ENCODE measurements around the gene MYH14. TPM values are rescaled to one million over a fixed set of nuclear protein-coding genes. Genes with fewer than 3 reads are reported as not detected.
A peak's percentile ranks its signal among the peaks of the same experiment; 100 is the strongest.

MYH14 gene
- total and polyA plus RNA-seq, 10 of the 15 experiments (the other 5 are each of a cell fraction or from before 2014, with no cell fraction given), result 0.06 to 0.69 (median 0.15) TPM; not detected in 4

DNA sequence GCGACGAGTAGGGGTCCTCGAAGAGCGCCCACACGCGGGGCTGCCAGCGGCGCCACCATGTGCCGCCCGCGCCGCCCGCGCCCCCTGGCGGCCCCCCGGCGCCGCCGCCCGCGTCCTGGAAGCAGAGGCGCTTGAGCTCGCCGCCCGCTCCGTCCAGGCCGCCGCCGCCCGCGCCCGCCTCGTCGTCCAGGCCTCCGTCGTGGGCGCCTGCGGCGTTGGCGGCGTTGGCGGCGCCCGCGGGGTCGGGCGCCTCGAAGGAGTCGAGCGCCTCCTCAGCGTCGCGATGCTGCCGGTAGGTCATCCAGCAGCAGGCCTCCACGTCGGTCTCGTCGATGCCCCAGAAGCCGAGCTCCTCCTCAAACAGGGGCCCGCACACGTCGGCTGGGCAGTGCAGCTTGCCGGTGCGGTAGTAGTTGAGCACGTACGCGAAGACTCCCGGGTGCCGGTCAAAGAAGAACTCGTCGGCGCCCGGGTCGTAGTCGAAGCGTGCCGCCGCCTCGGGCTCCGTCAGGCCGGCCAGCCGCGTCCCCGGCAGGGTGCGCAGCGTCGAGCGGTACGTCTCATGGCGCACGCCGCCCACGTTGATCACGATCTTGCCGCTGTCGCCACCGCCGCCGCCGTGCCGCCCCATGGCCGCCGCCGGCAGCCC, 124.9 kb downstream of the MYH14 start (continued):
- TF ChIP-seq, protein P1, sequence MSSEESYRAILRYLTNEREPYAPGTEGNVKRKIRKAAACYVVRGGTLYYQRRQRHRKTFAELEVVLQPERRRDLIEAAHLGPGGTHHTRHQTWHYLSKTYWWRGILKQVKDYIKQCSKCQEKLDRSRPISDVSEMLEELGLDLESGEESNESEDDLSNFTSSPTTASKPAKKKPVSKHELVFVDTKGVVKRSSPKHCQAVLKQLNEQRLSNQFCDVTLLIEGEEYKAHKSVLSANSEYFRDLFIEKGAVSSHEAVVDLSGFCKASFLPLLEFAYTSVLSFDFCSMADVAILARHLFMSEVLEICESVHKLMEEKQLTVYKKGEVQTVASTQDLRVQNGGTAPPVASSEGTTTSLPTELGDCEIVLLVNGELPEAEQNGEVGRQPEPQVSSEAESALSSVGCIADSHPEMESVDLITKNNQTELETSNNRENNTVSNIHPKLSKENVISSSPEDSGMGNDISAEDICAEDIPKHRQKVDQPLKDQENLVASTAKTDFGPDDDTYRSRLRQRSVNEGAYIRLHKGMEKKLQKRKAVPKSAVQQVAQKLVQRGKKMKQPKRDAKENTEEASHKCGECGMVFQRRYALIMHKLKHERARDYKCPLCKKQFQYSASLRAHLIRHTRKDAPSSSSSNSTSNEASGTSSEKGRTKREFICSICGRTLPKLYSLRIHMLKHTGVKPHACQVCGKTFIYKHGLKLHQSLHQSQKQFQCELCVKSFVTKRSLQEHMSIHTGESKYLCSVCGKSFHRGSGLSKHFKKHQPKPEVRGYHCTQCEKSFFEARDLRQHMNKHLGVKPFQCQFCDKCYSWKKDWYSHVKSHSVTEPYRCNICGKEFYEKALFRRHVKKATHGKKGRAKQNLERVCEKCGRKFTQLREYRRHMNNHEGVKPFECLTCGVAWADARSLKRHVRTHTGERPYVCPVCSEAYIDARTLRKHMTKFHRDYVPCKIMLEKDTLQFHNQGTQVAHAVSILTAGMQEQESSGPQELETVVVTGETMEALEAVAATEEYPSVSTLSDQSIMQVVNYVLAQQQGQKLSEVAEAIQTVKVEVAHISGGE (CRISPR knock-in tag; IDR thresholded peaks at IDR 0.05), result no peak
- TF ChIP-seq, protein P2, sequence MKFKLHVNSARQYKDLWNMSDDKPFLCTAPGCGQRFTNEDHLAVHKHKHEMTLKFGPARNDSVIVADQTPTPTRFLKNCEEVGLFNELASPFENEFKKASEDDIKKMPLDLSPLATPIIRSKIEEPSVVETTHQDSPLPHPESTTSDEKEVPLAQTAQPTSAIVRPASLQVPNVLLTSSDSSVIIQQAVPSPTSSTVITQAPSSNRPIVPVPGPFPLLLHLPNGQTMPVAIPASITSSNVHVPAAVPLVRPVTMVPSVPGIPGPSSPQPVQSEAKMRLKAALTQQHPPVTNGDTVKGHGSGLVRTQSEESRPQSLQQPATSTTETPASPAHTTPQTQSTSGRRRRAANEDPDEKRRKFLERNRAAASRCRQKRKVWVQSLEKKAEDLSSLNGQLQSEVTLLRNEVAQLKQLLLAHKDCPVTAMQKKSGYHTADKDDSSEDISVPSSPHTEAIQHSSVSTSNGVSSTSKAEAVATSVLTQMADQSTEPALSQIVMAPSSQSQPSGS (IDR thresholded peaks at IDR 0.05; ENCODE audit: low read length), result no peak
- TF ChIP-seq, protein P3, sequence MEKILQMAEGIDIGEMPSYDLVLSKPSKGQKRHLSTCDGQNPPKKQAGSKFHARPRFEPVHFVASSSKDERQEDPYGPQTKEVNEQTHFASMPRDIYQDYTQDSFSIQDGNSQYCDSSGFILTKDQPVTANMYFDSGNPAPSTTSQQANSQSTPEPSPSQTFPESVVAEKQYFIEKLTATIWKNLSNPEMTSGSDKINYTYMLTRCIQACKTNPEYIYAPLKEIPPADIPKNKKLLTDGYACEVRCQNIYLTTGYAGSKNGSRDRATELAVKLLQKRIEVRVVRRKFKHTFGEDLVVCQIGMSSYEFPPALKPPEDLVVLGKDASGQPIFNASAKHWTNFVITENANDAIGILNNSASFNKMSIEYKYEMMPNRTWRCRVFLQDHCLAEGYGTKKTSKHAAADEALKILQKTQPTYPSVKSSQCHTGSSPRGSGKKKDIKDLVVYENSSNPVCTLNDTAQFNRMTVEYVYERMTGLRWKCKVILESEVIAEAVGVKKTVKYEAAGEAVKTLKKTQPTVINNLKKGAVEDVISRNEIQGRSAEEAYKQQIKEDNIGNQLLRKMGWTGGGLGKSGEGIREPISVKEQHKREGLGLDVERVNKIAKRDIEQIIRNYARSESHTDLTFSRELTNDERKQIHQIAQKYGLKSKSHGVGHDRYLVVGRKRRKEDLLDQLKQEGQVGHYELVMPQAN (conservative IDR thresholded peaks at IDR 0.05), result no peak; the same call in 1 of the 2 replicates
- TF ChIP-seq NFYA (IDR thresholded peaks at IDR 0.05; ENCODE audit: borderline replicate concordance, low read depth, low read length), result no peak
- peak; percentile 48; the same call in 1 of the 2 replicates for TF ChIP-seq YY1 (IDR thresholded peaks at IDR 0.05; ENCODE audit: low read depth, low read length)
- TF ChIP-seq IKZF1 (conservative IDR thresholded peaks at IDR 0.05), result peak; percentile 87
- no peak for TF ChIP-seq SREBF2 (IDR thresholded peaks at IDR 0.05; ENCODE audit: low read length)
- TF ChIP-seq TCF3 (IDR thresholded peaks at IDR 0.05; ENCODE audit: borderline replicate concordance, insufficient read depth, low read depth, low read length), result no peak
- no peak for TF ChIP-seq NBN (IDR thresholded peaks at IDR 0.05)
- no peak for TF ChIP-seq NR2C2 (IDR thresholded peaks at IDR 0.05; ENCODE audit: borderline replicate concordance, control insufficient read depth, insufficient read length, low read depth)
- TF ChIP-seq ASH2L (IDR thresholded peaks at IDR 0.05; ENCODE audit: borderline replicate concordance, low read depth), result no peak
- no peak for TF ChIP-seq JUNB (IDR thresholded peaks at IDR 0.05)
- TF ChIP-seq, protein P4, sequence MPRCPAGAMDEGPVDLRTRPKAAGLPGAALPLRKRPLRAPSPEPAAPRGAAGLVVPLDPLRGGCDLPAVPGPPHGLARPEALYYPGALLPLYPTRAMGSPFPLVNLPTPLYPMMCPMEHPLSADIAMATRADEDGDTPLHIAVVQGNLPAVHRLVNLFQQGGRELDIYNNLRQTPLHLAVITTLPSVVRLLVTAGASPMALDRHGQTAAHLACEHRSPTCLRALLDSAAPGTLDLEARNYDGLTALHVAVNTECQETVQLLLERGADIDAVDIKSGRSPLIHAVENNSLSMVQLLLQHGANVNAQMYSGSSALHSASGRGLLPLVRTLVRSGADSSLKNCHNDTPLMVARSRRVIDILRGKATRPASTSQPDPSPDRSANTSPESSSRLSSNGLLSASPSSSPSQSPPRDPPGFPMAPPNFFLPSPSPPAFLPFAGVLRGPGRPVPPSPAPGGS (IDR thresholded peaks at IDR 0.05; ENCODE audit: borderline replicate concordance, insufficient read depth, low read depth, low read length, poor library complexity, severe bottlenecking), result no peak
- peak; percentile 41 for TF ChIP-seq SUZ12 (IDR thresholded peaks at IDR 0.05; ENCODE audit: unreplicated experiment)
- TF ChIP-seq BACH1 (IDR thresholded peaks at IDR 0.05; ENCODE audit: borderline replicate concordance), result no peak
- TF ChIP-seq, protein P5, sequence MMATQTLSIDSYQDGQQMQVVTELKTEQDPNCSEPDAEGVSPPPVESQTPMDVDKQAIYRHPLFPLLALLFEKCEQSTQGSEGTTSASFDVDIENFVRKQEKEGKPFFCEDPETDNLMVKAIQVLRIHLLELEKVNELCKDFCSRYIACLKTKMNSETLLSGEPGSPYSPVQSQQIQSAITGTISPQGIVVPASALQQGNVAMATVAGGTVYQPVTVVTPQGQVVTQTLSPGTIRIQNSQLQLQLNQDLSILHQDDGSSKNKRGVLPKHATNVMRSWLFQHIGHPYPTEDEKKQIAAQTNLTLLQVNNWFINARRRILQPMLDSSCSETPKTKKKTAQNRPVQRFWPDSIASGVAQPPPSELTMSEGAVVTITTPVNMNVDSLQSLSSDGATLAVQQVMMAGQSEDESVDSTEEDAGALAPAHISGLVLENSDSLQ (IDR thresholded peaks at IDR 0.05), result no peak
- no peak for TF ChIP-seq CEBPB (IDR thresholded peaks at IDR 0.05; ENCODE audit: borderline replicate concordance in 1 of 2, low read depth in 2 of 2, low read length in 2 of 2)
- no peak for TF ChIP-seq RAD51 (IDR thresholded peaks at IDR 0.05)
- no peak; the same call in 1 of the 2 replicates for TF ChIP-seq NR2F1 (conservative IDR thresholded peaks at IDR 0.05)
- TF ChIP-seq MYC (IDR thresholded peaks at IDR 0.05; ENCODE audit: insufficient read depth, insufficient read length, insufficient replicate concordance, low read length, severe bottlenecking), result no peak
- no peak for TF ChIP-seq SIX5 (IDR thresholded peaks at IDR 0.05; ENCODE audit: low read depth, low read length, severe bottlenecking)

All from GM12878 (cell line).